Skeletal muscle cell (primary cell): ENCODE data around the gene VMP1.
A peak's percentile ranks its signal among the peaks of the same experiment; 100 is the strongest.
"Not testable (repeated sequence)": the region's sequence is repeated elsewhere in the genome, so short reads cannot be mapped to it uniquely, and the experiment has no call there.

ENCODE experiments used
- DNase-seq: peaks from one replicate; pipeline ENCODE4 v3.0.0-alpha.2; 2010; ENCODE audit warnings: low read depth
- H3K4me3 ChIP-seq: 2 replicates; pipeline ENCODE4 v1.5.1; 2011; ENCODE audit warnings: low read depth, mild to moderate bottlenecking, control low read depth, low read length, moderate library complexity

VMP1 gene

GRCh38 chr17:59848778-59849177 lies 141.3 kb downstream of the VMP1 start:
- peak; percentile 80 for DNase-seq
- H3K4me3 ChIP-seq, result no peak overlapping the region

GRCh38 chr17:59850311-59850710 lies 142.9 kb downstream of the VMP1 start:
- H3K4me3 ChIP-seq, result not testable (repeated sequence)

GRCh38 chr17:59851439-59852375 lies 144.3 kb downstream of the VMP1 start:
- DNase-seq, result peak; percentile 67

More at GRCh38 chr17:59850311-59850710, 142.9 kb downstream of the VMP1 start:
- DNase-seq, result not testable (repeated sequence)

GRCh38 chr17:59852847-59853167 lies 145.4 kb downstream of the VMP1 start:
- H3K4me3 ChIP-seq, DNase-seq: not testable (repeated sequence)

More at GRCh38 chr17:59851439-59852375, 144.3 kb downstream of the VMP1 start:
- no peak overlapping the region for H3K4me3 ChIP-seq

GRCh38 chr17:59853168-59853918 lies 145.9 kb downstream of the VMP1 start:
- no peak overlapping the region for H3K4me3 ChIP-seq
- DNase-seq, result peak; percentile 82

- DNase-seq, H3K4me3 ChIP-seq: not testable (repeated sequence)
These were observed 146.7 kb downstream of the VMP1 start for GRCh38 chr17:59853919-59854729.

- H3K4me3 ChIP-seq, result no peak overlapping the region
- no peak for DNase-seq
These were observed 149.7 kb downstream of the VMP1 start for GRCh38 chr17:59856859-59857794.

GRCh38 chr17:59858167-59858816 lies 150.8 kb downstream of the VMP1 start:
- no peak for DNase-seq

GRCh38 chr17:59858932-59859331 lies 151.5 kb downstream of the VMP1 start:
- no peak for DNase-seq
- H3K4me3 ChIP-seq, result no peak overlapping the region

More at GRCh38 chr17:59858167-59858816, 150.8 kb downstream of the VMP1 start:
- no peak overlapping the region for H3K4me3 ChIP-seq

- no peak for DNase-seq
- no peak overlapping the region for H3K4me3 ChIP-seq
These were observed 152.1 kb downstream of the VMP1 start for GRCh38 chr17:59859444-59860025.

- DNase-seq, result no peak
- no peak overlapping the region for H3K4me3 ChIP-seq
These were observed 156.2 kb downstream of the VMP1 start for GRCh38 chr17:59863616-59864015.

- no peak overlapping the region for H3K4me3 ChIP-seq
- DNase-seq, result no peak
These were observed 162.4 kb downstream of the VMP1 start for GRCh38 chr17:59869941-59870218.

- no peak overlapping the region for H3K4me3 ChIP-seq
- DNase-seq, result no peak
These were observed 163.0 kb downstream of the VMP1 start for GRCh38 chr17:59870482-59870881.

GRCh38 chr17:59872351-59872750 lies 164.9 kb downstream of the VMP1 start:
- no peak overlapping the region for H3K4me3 ChIP-seq
- DNase-seq, result no peak

GRCh38 chr17:59873414-59873813 lies 166.0 kb downstream of the VMP1 start:
- DNase-seq, H3K4me3 ChIP-seq: not testable (repeated sequence)

- H3K4me3 ChIP-seq, result no peak overlapping the region
- no peak for DNase-seq
These were observed 166.9 kb downstream of the VMP1 start for GRCh38 chr17:59874376-59874775.

- no peak overlapping the region for H3K4me3 ChIP-seq
- no peak for DNase-seq
These were observed 168.7 kb downstream of the VMP1 start for GRCh38 chr17:59876107-59876506.

GRCh38 chr17:59877965-59878364 lies 170.5 kb downstream of the VMP1 start:
- no peak for DNase-seq
- no peak overlapping the region for H3K4me3 ChIP-seq
